Heart right ventricle (tissue), 16 donors: ENCODE measurements around the gene PTPRN. TPM values are rescaled to one million over a fixed set of nuclear protein-coding genes. Genes with fewer than 3 reads are reported as not detected.

ENCODE experiments used
- ATAC-seq, 8 donors: fragments of 200-7000 bp; cut with Tn5 transposase; one replicate each; pipeline ENCODE4 v1.9.1; 2020; ENCODE audit warnings: mild to moderate bottlenecking in 8 of 8, moderate library complexity in 8 of 8, moderate number of reproducible peaks in 1 of 8
- DNase-seq, 2 donors: peaks; one replicate each; pipeline ENCODE4 v3.0.0-alpha.2; 2020
- H3K27ac ChIP-seq, 10 donors: fragments of 200-600 bp; sonication (generic) in 2 of 10; one replicate each; pipeline versions ENCODE4 v1.5.0 to v1.8.0; 2020 to 2022; ENCODE audit warnings: mild to moderate bottlenecking in 3 of 10
- H3K27me3 ChIP-seq, 7 donors: fragments of 200-600 bp; one replicate each; pipeline ENCODE4 v1.8.0; 2021 to 2022; ENCODE audit warnings: mild to moderate bottlenecking in 2 of 7
- H3K36me3 ChIP-seq, 9 donors: fragments of 200-600 bp; sonication (generic) in 1 of 9; one replicate each; pipeline versions ENCODE4 v1.5.0 to v1.8.0; 2020 to 2022; ENCODE audit warnings: mild to moderate bottlenecking in 2 of 9
- H3K4me1 ChIP-seq, 9 donors: fragments of 200-600 bp; sonication (generic) in 1 of 9; one replicate each; pipeline versions ENCODE4 v1.5.0 to v1.8.0; 2020 to 2022; ENCODE audit warnings: mild to moderate bottlenecking in 4 of 9
- H3K4me3 ChIP-seq, 10 donors: fragments of 200-600 bp; sonication (generic) in 2 of 10; one replicate each; pipeline versions ENCODE4 v1.5.0 to v1.8.0; 2020 to 2022; ENCODE audit warnings: mild to moderate bottlenecking in 7 of 10, moderate library complexity in 2 of 10
- H3K9me3 ChIP-seq, 11 donors: fragments of 200-600 bp in 10 of 11; sonication (generic) in 2 of 11; one replicate each; pipeline versions ENCODE4 v1.5.0 to v1.8.0; 2013 to 2022; ENCODE audit warnings: mild to moderate bottlenecking in 2 of 11, control low read depth in 1 of 11, moderate library complexity in 1 of 11
- WGBS, 2 donors: extraction: QIAGEN DNeasy Blood & Tissue Kit; methylation state at CpG; one replicate each; pipeline ENCODE4 v1.1.7; 2013; ENCODE audit warnings: inconsistent platforms in 1 of 2; 5-methylcytosine and 5-hydroxymethylcytosine counted together
- intact Hi-C, 10 donors: fragments of 100-400 bp; cut with DNase I; formaldehyde crosslinking; loops; one replicate each; pipeline versions ENCODE4 v1.11.1 to v1.14.2; 2022
- polyA plus RNA-seq, 2 donors: library from polyadenylated mRNA; stranded (reverse); fragments of 200-250 nt; gene quantifications; one replicate each; pipeline ENCODE4 v1.2.3, GENCODE V29; 2013
- total RNA-seq, 10 donors: library from RNA; stranded (reverse); fragmentation: NEBNext Ultra II Directional in 3 of 10; extraction: Animal tissue kit (Norgen Biotek cat#: 25700) in 3 of 10; gene quantifications; one replicate each; pipeline versions ENCODE4 v1.2.1 to v1.2.4, GENCODE V29; 2021 to 2023
- TF ChIP-seq, protein P1 (sequence below), 9 donors: fragments of 200-600 bp; sonication (generic) in 2 of 9; IDR thresholded peaks; one replicate each; pipeline versions ENCODE4 v1.5.0 to v1.8.0; 2021 to 2022; ENCODE audit warnings: antibody characterized with exemption in 9 of 9, mild to moderate bottlenecking in 5 of 9, moderate library complexity in 1 of 9
- donor health status: Arrhythmogenic right ventricular cardiomyopathy.
- donor health status: ischemic (EF 13 %, LVEDD 7.1; RV severe dilation, severe dysfunction).
- donor health status: healthy with polysubstance abuse.
- donor health status: DM: no; HTN: yes; CAD: no.
- donor health status: DM: no; HTN: no; CAD: no.
- donor health status: ischemic (EF 25% LVEDD 6.9; RV normal size, moderate dysfunction).
- donor health status: ischemic (EF 25% LVEDD 5.7; RV mildly dilated, moderate dysfunction).
- donor health status: healthy.
- donor health status: DM: yes; HTN: yes; CAD: no.
- donor health status: Ischemic cardiomyopathy.
- donor health status: ischemic (EF 35%, LVEDD 5.7; RV mildly dilated, moderate dysfunction).
- donor health status: nonischemic (EF 11% LVEDD 7.7; RV severe dilation, severe dysfunction).
- donor health status: DM: yes; HTN: yes; CAD: no.
- donor health status: PGD.
- donor health status: ischemic (EF 29% LVEDD 5.4; RV normal size, mild dysfunction).
- donor health status: nonischemic (EF 23%, LVEDD 6.1; RV moderate dilation, normal function).

Gene PTPRN
- total and polyA plus RNA-seq, 12 donors: 0.09 to 0.51 (median 0.31) TPM; not detected in 5

DNA sequence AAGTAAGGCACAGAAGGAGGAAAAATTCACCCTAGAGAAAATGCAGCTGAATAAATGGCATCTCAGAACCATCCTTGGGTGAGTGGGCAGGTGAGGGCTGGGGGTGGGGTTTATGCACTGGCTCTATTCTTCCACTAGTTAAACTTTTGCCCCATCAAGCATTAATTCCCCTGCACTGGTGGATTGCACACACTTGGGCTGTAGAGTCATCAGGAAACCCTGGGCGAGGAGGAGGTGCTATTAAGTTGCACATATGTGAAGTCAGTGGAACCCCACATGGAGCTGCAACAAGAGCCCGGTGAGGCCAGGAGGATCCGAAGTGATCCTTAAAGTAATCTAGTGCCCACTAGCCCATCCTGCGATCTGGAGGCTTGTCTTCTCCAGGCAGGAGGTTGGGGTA is 36.8 kb downstream of the PTPRN start:
- DNase-seq (no peak), ATAC-seq (no peak)
- no peaks in the 10 kb centered on the region for H3K27me3 ChIP-seq
- H3K4me3 ChIP-seq: no peak overlapping the region
- no peak overlapping the region for H3K27ac ChIP-seq
- H3K9me3 ChIP-seq: no peaks in the 10 kb centered on the region
- WGBS, 2 donors: 86 to 87% methylated on average over 4 of the region's 4 CpGs
- intact Hi-C loops: no loop called here
- TF ChIP-seq, protein P1, sequence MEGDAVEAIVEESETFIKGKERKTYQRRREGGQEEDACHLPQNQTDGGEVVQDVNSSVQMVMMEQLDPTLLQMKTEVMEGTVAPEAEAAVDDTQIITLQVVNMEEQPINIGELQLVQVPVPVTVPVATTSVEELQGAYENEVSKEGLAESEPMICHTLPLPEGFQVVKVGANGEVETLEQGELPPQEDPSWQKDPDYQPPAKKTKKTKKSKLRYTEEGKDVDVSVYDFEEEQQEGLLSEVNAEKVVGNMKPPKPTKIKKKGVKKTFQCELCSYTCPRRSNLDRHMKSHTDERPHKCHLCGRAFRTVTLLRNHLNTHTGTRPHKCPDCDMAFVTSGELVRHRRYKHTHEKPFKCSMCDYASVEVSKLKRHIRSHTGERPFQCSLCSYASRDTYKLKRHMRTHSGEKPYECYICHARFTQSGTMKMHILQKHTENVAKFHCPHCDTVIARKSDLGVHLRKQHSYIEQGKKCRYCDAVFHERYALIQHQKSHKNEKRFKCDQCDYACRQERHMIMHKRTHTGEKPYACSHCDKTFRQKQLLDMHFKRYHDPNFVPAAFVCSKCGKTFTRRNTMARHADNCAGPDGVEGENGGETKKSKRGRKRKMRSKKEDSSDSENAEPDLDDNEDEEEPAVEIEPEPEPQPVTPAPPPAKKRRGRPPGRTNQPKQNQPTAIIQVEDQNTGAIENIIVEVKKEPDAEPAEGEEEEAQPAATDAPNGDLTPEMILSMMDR (IDR thresholded peaks at IDR 0.05): no peak
- peaks cover 0 to 30% (median 12%) of the 10 kb centered on the region in 9 donors for H3K4me1 ChIP-seq
- no peaks in the 10 kb centered on the region for H3K36me3 ChIP-seq

DNA sequence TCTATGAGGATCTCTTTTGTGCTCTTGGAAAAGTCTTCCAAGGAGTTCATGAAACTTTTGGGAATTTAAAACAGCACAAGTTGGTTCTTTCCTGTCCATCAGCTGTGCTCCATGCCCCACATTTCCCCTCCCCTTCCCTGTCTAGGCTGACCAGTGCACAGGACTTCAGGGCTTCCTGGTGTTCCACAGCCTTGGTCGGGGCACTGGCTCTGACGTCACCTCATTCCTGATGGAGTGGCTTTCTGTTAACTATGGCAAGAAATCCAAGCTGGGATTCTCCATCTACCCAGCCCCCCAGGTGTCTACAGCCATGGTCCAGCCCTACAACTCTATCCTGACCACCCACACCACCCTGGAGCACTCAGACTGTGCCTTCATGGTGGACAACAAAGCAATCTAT is 38.2 kb downstream of the PTPRN start:
- intact Hi-C loops: no loop called here
- Histone ChIP-seq H3K27ac (no peak overlapping the region), H3K9me3 (no peaks in the 10 kb centered on the region), H3K4me1 (peaks cover 0 to 30% (median 11%) of the 10 kb centered on the region in 9 donors), H3K4me3 (no peak overlapping the region), H3K27me3 (no peaks in the 10 kb centered on the region), H3K36me3 (no peaks in the 10 kb centered on the region)
- TF ChIP-seq, protein P1 (IDR thresholded peaks at IDR 0.05): no peak
- 75 to 83% methylated on average over 2 of the region's 2 CpGs for WGBS, 2 donors
- ATAC-seq: no peak
- DNase-seq: no peak

DNA sequence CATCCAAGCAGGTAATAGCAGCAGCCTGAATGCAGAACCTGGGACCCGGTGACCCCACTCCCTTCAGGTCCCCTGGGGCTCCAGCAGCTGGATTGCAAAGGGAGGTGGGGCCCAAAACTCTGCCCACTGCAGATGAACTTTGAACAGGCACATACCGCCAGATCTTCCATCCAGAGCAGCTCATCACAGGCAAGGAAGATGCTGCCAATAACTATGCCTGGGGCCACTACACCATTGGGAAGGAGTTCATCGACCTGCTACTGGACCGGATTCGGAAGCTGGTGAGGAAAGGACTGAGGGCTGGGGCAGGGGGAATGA is 39.2 kb downstream of the PTPRN start:
- Histone ChIP-seq H3K27me3 (no peaks in the 10 kb centered on the region), H3K36me3 (no peaks in the 10 kb centered on the region), H3K4me1 (peaks cover 0 to 26% (median 8%) of the 10 kb centered on the region in 9 donors), H3K27ac (peak overlapping the region in 4 of 10 donors; percentile 9 to 33 (median 25)), H3K4me3 (no peak overlapping the region), H3K9me3 (no peaks in the 10 kb centered on the region)
- intact Hi-C loops: no loop called here
- 90 to 92% methylated on average over 5 of the region's 5 CpGs for WGBS, 2 donors
- ATAC-seq (no peak), DNase-seq (no peak)
- TF ChIP-seq, protein P1 (IDR thresholded peaks at IDR 0.05): no peak

DNA sequence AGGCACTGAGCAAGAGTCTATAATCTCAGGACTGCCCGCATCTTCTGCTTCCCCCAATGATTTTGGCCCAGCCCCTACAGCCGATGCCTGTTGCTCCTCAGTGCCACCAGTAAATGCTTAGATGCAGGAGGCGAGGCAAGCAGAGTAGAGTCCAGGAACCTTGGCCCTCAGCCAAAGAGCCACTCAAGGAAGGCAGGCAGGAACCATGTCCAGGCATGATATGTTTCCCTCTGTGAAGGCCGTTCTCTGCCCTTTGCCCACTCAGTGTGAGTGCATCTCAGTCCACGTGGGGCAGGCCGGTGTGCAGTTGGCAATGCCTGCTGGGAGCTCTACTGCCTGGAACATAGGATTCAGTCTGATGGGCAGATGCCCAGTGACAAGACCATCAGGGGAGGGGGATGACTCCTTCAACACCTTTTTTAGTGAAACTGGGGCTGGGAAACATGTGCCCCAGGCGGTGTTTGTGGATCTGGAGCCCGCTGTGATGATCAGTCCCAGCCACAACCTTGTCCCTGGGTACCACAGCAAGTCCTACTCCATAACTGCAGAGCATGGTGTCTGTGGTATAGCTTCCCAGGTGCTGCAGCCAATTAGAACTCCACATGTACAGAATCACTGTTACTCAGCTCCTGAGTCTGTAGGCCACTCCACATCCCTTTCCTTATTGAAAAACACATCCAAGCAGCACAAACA is 39.7 kb downstream of the PTPRN start:
- no peaks in the 10 kb centered on the region for H3K9me3 ChIP-seq
- TF ChIP-seq, protein P1 (IDR thresholded peaks at IDR 0.05): no peak
- peak overlapping the region in 4 of 10 donors; percentile 9 to 33 (median 25) for H3K27ac ChIP-seq
- H3K27me3 ChIP-seq: no peaks in the 10 kb centered on the region
- H3K4me1 ChIP-seq: peaks cover 0 to 24% (median 8%) of the 10 kb centered on the region in 9 donors
- no peaks in the 10 kb centered on the region for H3K36me3 ChIP-seq
- peak in 7 of 8 donors; percentile 32 to 64 (median 53) for ATAC-seq
- WGBS, 2 donors: 48 to 50% methylated on average over 8 of the region's 8 CpGs
- intact Hi-C loops: no loop called here
- DNase-seq: no peak
- no peak overlapping the region for H3K4me3 ChIP-seq
